Left lung (tissue), 10 donors: ENCODE results near the gene CRIM1. TPM values are rescaled to one million over a fixed set of nuclear protein-coding genes. Genes with fewer than 3 reads are reported as not detected.

ENCODE experiments used
- ATAC-seq: fragments of 200-7000 bp; cut with Tn5 transposase; one replicate; pipeline ENCODE4 v1.9.1; 2020; ENCODE audit warnings: moderate library complexity
- DNase-seq, 4 donors: peaks; one replicate each; pipeline ENCODE4 v3.0.0-alpha.2; 2013 to 2020
- H3K27ac ChIP-seq, 2 donors: fragments of 200-600 bp; sonication (generic) in 1 of 2; one replicate each; pipeline versions ENCODE4 v1.5.0 to v1.8.0; 2020 to 2021
- H3K27me3 ChIP-seq, 2 donors: fragments of 200-600 bp; sonication (generic) in 1 of 2; one replicate each; pipeline versions ENCODE4 v1.5.0 to v1.8.0; 2020 to 2021
- H3K36me3 ChIP-seq, 2 donors: fragments of 200-600 bp; sonication (generic) in 1 of 2; one replicate each; pipeline versions ENCODE4 v1.5.0 to v1.8.0; 2020 to 2021
- H3K4me1 ChIP-seq, 2 donors: fragments of 200-600 bp; one replicate each; pipeline ENCODE4 v1.8.0; 2021
- H3K4me3 ChIP-seq, 2 donors: fragments of 200-600 bp; sonication (generic) in 1 of 2; one replicate each; pipeline versions ENCODE4 v1.5.0 to v1.8.0; 2020 to 2021; ENCODE audit warnings: mild to moderate bottlenecking in 1 of 2
- H3K9me3 ChIP-seq, 2 donors: fragments of 200-600 bp; sonication (generic) in 1 of 2; one replicate each; pipeline versions ENCODE4 v1.5.0 to v1.8.0; 2020 to 2021
- CTCF ChIP-seq, 2 donors: fragments of 200-600 bp; sonication (generic) in 1 of 2; IDR thresholded peaks; one replicate each; pipeline versions ENCODE4 v1.5.0 to v1.8.0; 2021; ENCODE audit warnings: antibody characterized with exemption in 2 of 2
- intact Hi-C, 2 donors: fragments of 100-400 bp; cut with DNase I; formaldehyde crosslinking; loops; one replicate each; pipeline versions ENCODE4 v1.11.2 to v1.14.2; 2022
- polyA plus RNA-seq, 6 donors: library from polyadenylated mRNA; unstranded; fragments of 120-200 nt; gene quantifications; one replicate each; pipeline ENCODE4 v1.2.1, GENCODE V29; 2013; ENCODE audit not compliant: insufficient read length in 6 of 6
- total RNA-seq, 2 donors: library from RNA; stranded (reverse); fragmentation: NEBNext Ultra II Directional; extraction: Animal tissue kit (Norgen Biotek cat#: 25700); gene quantifications; one replicate each; pipeline ENCODE4 v1.2.1, GENCODE V29; 2021
- donor health status: DM: no; HTN: yes; CAD: no.
- donor health status: DM: no; HTN: no; CAD: no.

Gene CRIM1
- total and polyA plus RNA-seq, 8 donors, result 28.7 to 72.9 (median 31.4) TPM

- intact Hi-C loops, result no loop called here
- Histone ChIP-seq H3K4me1 (no peaks in the 10 kb centered on the region), H3K27me3 (no peaks in the 10 kb centered on the region), H3K36me3 (no peaks in the 10 kb centered on the region), H3K27ac (no peak overlapping the region), H3K9me3 (no peaks in the 10 kb centered on the region), H3K4me3 (no peak overlapping the region)
- no peak for TF ChIP-seq CTCF (IDR thresholded peaks at IDR 0.05)
- DNase-seq (no peak), ATAC-seq (no peak)
Observed at GRCh38 chr2:36338827-36339145, 16.8 kb upstream of the CRIM1 start.

- H3K27me3 ChIP-seq, result no peaks in the 10 kb centered on the region
- ATAC-seq, result no peak
- H3K4me1 ChIP-seq, result no peaks in the 10 kb centered on the region
- H3K4me3 ChIP-seq, result no peak overlapping the region
- no peak for DNase-seq
- H3K36me3 ChIP-seq, result no peaks in the 10 kb centered on the region
- H3K27ac ChIP-seq, result no peak overlapping the region
- no peaks in the 10 kb centered on the region for H3K9me3 ChIP-seq
- intact Hi-C loops, result no loop called here
- TF ChIP-seq CTCF (IDR thresholded peaks at IDR 0.05), result no peak
Observed at GRCh38 chr2:36339607-36340218, 15.9 kb upstream of the CRIM1 start.

GRCh38 chr2:36343606-36344005 lies 12.0 kb upstream of the CRIM1 start:
- Histone ChIP-seq H3K4me1 (no peaks in the 10 kb centered on the region), H3K27me3 (no peaks in the 10 kb centered on the region), H3K27ac (no peak overlapping the region), H3K9me3 (no peaks in the 10 kb centered on the region), H3K36me3 (no peaks in the 10 kb centered on the region), H3K4me3 (no peak overlapping the region)
- ATAC-seq, result no peak
- no peak for DNase-seq
- intact Hi-C loops, result no loop called here
- TF ChIP-seq CTCF (IDR thresholded peaks at IDR 0.05), result no peak

- peaks cover 0 to 10% of the 10 kb centered on the region in 2 donors for H3K4me1 ChIP-seq
- intact Hi-C loops, result no loop called here
- no peaks in the 10 kb centered on the region for H3K9me3 ChIP-seq
- H3K27ac ChIP-seq, result no peak overlapping the region
- TF ChIP-seq CTCF (IDR thresholded peaks at IDR 0.05), result no peak
- DNase-seq (no peak), ATAC-seq (no peak)
- H3K4me3 ChIP-seq, result no peak overlapping the region
- no peaks in the 10 kb centered on the region for H3K36me3 ChIP-seq
- H3K27me3 ChIP-seq, result no peaks in the 10 kb centered on the region
Observed at GRCh38 chr2:36348721-36349120, 6.9 kb upstream of the CRIM1 start.

GRCh38 chr2:36351291-36351690 lies 4.3 kb upstream of the CRIM1 start:
- Histone ChIP-seq H3K4me3 (no peak overlapping the region), H3K27me3 (peaks cover 0 to 24% of the 10 kb centered on the region in 2 donors), H3K27ac (no peak overlapping the region), H3K36me3 (no peaks in the 10 kb centered on the region), H3K9me3 (no peaks in the 10 kb centered on the region), H3K4me1 (peaks cover 5 to 27% of the 10 kb centered on the region in 2 donors)
- intact Hi-C loops, result loop anchor here in 1 of 2 donors (5.0 to 10.0 kb wide), 2 partner anchors 134 to 306 kb away; no protein-coding TSS in a partner anchor
- DNase-seq (no peak), ATAC-seq (no peak)
- no peak for TF ChIP-seq CTCF (IDR thresholded peaks at IDR 0.05)
